ENCODE results near the gene FKBP5. TPM values are rescaled to one million over a fixed set of nuclear protein-coding genes. Genes with fewer than 3 reads are reported as not detected.
"Not testable (repeated sequence)": the region's sequence is repeated elsewhere in the genome, so short reads cannot be mapped to it uniquely, and the experiment has no call there.

FKBP5 gene
- total RNA-seq, 1 experiment from 2014 or later = 12.4 TPM

DNA sequence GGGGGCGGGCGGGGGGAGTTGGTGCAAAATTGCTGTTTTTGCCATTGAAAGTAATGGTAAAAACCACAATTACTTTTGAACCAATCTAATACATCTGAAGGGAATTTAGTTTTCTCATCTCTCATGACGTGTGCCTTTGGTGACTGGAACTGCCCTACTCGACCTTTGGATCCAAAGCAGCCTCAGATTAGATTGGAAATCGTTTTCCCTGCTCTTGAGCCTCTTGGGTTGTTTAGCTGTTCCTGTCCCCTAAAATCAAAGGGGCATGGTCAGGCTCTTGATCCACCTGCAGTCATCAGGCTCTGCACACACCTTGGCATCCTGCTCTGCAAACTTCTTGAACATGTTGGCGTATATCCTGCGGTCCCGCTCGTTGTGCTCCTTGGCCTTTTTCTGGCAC is 112.0 kb downstream of the FKBP5 start:
- Histone ChIP-seq H4K20me1 (ENCODE audit: low read length) (no peaks in the 10 kb centered on the region), H3K27me3 (ENCODE audit: low read length) (no peaks in the 10 kb centered on the region), H2AFZ (ENCODE audit: low read length) (no peak overlapping the region), H3K4me3 (ENCODE audit: low read length) (no peak overlapping the region), H3K79me2 (ENCODE audit: low read length) (no peaks in the 10 kb centered on the region), H3K36me3 (ENCODE audit: low read depth, low read length) (no peaks in the 10 kb centered on the region), H3F3A (ENCODE audit: low read length, unreplicated experiment) (no peaks in the 10 kb centered on the region), H3K4me2 (ENCODE audit: low read length) (no peak overlapping the region), H3K27ac (ENCODE audit: low read length) (no peak overlapping the region), H3K9me2 (replicated peaks; ENCODE audit: low read length) (no peaks in the 10 kb centered on the region), H3K9ac (ENCODE audit: low read length) (no peak overlapping the region), H3K9me3 (ENCODE audit: low read length) (no peaks in the 10 kb centered on the region), H3K4me1 (ENCODE audit: insufficient read depth, low read length) (no peaks in the 10 kb centered on the region)
- POLR2A ChIA-PET (ENCODE audit: unreplicated experiment) = no interaction called here
- CTCF ChIA-PET = no interaction called here
- DNase-seq (no peak), ATAC-seq (no peak)
- no TSS peak for BruUV-seq (replicated peaks)
- TF ChIP-seq EZH2 (IDR thresholded peaks at IDR 0.05; ENCODE audit: low read length, unreplicated experiment) (no peak), EZH2phosphoT487 (IDR thresholded peaks at IDR 0.05; ENCODE audit: borderline replicate concordance, low read length) (no peak), CTCF (conservative IDR thresholded peaks at IDR 0.05; ENCODE audit: low read depth, low read length) (no peak)
- intact Hi-C loops (cut with micrococcal nuclease) = no loop called here

DNA sequence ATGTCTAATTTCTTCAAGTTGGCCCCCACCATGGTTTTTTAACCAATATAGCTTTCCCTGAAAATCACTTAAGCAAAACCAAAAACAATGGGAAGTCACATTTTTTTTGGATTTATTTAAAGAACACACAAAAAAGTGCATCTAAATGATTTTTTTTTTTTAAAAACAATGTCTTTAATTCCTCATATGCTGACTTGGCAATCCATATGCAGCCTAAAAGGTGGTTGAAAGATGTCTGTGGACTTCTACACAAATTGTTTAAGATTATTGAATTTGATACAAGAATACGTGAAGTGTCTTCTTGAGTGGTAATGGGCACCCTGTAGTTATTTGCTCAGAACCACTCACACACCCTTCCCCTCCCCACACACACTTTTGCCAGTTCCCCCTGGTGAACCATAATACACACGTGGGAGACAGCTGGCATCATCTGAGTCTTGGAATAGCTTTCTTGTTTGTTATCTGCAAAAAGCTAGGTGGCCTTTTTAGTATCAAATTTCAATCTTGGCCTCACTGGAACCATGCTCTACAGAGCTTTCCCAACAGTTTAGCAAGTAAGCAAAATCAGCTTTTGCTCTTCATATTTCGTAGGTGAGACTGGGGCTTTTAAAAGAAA is 115.1 kb downstream of the FKBP5 start:
- H3K27me3 ChIP-seq (ENCODE audit: low read length) = no peaks in the 10 kb centered on the region
- H4K20me1 ChIP-seq (ENCODE audit: low read length) = no peaks in the 10 kb centered on the region
- no peak overlapping the region for H3K9ac ChIP-seq (ENCODE audit: low read length)
- intact Hi-C loops (cut with micrococcal nuclease) = no loop called here
- DNase-seq (no peak), ATAC-seq (no peak)
- POLR2A ChIA-PET (ENCODE audit: unreplicated experiment) = no interaction called here
- H3K27ac ChIP-seq (ENCODE audit: low read length) = no peak overlapping the region
- H3F3A ChIP-seq (ENCODE audit: low read length, unreplicated experiment) = no peaks in the 10 kb centered on the region
- no peaks in the 10 kb centered on the region for H3K79me2 ChIP-seq (ENCODE audit: low read length)
- no peak overlapping the region for H3K4me3 ChIP-seq (ENCODE audit: low read length)
- no TSS peak for BruUV-seq (replicated peaks)
- no peaks in the 10 kb centered on the region for H3K36me3 ChIP-seq (ENCODE audit: low read depth, low read length)
- H3K4me1 ChIP-seq (ENCODE audit: insufficient read depth, low read length) = no peaks in the 10 kb centered on the region
- H3K9me2 ChIP-seq (replicated peaks; ENCODE audit: low read length) = no peaks in the 10 kb centered on the region
- H3K9me3 ChIP-seq (ENCODE audit: low read length) = no peaks in the 10 kb centered on the region
- CTCF ChIA-PET = no interaction called here
- TF ChIP-seq EZH2 (IDR thresholded peaks at IDR 0.05; ENCODE audit: low read length, unreplicated experiment) (no peak), CTCF (conservative IDR thresholded peaks at IDR 0.05; ENCODE audit: low read depth, low read length) (no peak), EZH2phosphoT487 (IDR thresholded peaks at IDR 0.05; ENCODE audit: borderline replicate concordance, low read length) (no peak)
- H3K4me2 ChIP-seq (ENCODE audit: low read length) = no peak overlapping the region
- no peak overlapping the region for H2AFZ ChIP-seq (ENCODE audit: low read length)

GRCh38 chr6:35570885-35571330 is 117.8 kb downstream of the FKBP5 start:
- H3K9me3 ChIP-seq (ENCODE audit: low read length); H3K79me2 ChIP-seq (ENCODE audit: low read length); H3F3A ChIP-seq (ENCODE audit: low read length, unreplicated experiment); H3K27ac ChIP-seq (ENCODE audit: low read length); POLR2A ChIA-PET (ENCODE audit: unreplicated experiment); H3K9me2 ChIP-seq (replicated peaks; ENCODE audit: low read length); H3K4me3 ChIP-seq (ENCODE audit: low read length); H3K4me2 ChIP-seq (ENCODE audit: low read length); ATAC-seq; intact Hi-C loops (cut with micrococcal nuclease); H3K27me3 ChIP-seq (ENCODE audit: low read length); H3K36me3 ChIP-seq (ENCODE audit: low read depth, low read length); H4K20me1 ChIP-seq (ENCODE audit: low read length); DNase-seq; CTCF ChIA-PET; H3K4me1 ChIP-seq (ENCODE audit: insufficient read depth, low read length); H3K9ac ChIP-seq (ENCODE audit: low read length); BruUV-seq (replicated peaks); H2AFZ ChIP-seq (ENCODE audit: low read length): not testable (repeated sequence)

Measured in PC-3 (cell line).